Fibroblast of skin of abdomen (primary cell): ENCODE measurements around the gene LNPEP. TPM values are rescaled to one million over a fixed set of nuclear protein-coding genes. Genes with fewer than 3 reads are reported as not detected.

Experiments used
- DNase-seq: peaks from one replicate; pipeline ENCODE4 v3.0.0-alpha.2; 2013
- polyA plus RNA-seq, 2 experiments: library from polyadenylated mRNA; unstranded; fragments of 120-200 nt; gene quantifications; one replicate each; pipeline ENCODE4 v1.2.1, GENCODE V29; 2013; ENCODE audit not compliant: insufficient read length in 2 of 2

The LNPEP gene
- polyA plus RNA-seq (2013, experiment 1 of 2; ENCODE audit: insufficient read length), result 8.2 TPM
- 7.6 TPM for polyA plus RNA-seq (2013, experiment 2 of 2; ENCODE audit: insufficient read length)

DNA sequence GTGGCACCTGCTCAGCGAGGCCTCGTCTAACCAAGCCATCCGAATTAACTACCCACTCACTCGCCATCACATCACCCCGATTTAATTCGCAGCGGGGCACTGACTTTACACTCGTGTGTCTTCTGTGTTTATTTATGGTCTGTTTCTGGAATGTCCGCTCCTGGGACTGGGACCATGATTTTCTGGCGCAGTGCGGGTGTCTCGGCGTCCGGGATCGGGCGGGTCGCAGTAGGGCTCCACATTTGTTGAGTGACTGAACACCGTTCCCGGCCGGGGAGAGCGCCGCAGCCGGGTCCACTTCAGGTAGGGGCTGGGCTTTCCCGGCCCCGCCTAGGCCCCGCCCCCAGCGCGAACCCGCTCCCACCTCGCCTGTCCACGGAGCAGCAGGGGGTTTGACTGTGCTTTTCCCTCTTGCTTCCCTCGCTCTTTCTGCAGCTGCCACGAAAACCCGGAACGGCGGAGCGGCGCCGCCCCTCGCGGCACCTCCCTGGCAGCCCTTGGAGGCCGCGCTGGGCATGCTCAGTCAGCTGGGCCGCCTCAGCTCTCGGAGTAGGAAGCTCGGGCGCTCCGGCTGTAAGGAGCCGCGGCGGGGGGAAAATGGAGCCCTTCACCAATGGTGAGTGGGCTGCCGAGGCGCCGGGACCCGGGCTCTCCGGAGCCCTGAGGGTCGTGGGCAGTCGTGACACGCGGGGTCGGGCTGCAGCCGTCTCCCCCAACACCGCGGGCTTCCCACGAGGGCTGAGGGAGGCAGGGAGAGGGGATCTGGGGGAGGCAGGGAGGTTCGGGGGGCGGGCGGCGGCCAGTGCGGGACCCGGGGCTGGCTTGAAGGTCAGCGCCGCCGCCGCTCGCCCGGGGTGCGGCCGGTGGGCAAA lies at the start of gene LNPEP:
Gene LNPEP, plus strand, starts transcription at position 522 of the 872 bp plus-strand sequence. Its CDS starts 76 bp downstream, at position 598.
- peak; percentile 98 for DNase-seq

DNA sequence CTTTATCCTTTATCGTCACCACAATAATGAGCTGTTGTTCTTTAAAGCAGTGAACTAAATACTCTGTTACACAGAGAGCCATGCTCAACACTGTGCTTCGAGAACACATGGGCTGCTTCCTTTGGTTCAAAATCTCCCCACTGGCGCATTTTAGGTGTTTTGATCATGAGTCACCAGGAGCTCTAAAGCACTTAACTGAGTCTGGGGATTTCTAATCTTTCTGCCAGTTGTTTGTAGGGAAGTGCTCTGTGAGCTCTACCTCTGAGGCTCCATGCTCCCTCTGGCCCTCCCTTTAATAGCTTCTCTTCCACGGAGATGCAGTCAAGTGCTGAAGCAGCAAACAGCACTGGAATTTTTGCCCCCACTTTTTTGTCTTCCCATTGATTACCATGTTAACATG lies 42.5 kb upstream of the LNPEP start:
- DNase-seq, result peak; percentile 83

GRCh38 chr5:96896276-96896675 lies 39.6 kb upstream of the LNPEP start:
- no peak for DNase-seq

DNA sequence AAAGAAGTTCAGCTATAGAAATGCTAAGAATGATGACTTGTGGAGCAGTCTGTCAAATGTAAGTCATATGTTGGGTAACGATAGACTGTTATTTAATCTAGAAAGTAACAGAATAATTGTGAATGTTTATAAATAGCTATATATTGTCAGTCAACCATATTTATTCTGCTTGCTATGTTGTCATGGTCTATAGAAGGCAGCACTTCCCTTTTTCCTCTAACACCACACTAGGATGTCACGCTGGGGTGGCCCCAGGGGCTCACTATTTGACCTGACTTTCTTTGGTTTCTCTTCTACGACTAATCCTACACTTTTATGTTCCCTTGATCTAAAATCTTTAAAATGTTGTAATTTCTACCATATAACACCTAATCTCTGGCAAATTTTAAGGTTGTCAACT lies 39.1 kb upstream of the LNPEP start:
- DNase-seq, result no peak

DNA sequence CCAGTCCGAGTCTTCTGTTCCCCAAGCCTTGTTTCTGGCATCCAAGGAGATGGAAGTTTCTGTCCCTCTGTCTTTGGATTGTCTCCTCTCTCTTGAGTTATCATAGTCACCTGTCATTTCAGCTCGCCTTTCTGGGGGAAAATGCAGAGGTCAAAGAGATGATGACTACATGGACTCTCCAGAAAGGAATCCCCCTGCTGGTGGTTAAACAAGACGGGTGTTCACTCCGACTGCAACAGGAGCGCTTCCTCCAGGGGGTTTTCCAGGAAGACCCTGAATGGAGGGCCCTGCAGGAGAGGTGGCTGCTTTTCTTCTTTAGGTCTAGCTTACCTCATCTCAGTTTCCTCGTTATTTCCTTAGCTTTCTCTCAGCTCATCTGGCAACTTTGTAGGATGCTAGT lies 34.5 kb upstream of the LNPEP start:
- DNase-seq, result no peak

DNA sequence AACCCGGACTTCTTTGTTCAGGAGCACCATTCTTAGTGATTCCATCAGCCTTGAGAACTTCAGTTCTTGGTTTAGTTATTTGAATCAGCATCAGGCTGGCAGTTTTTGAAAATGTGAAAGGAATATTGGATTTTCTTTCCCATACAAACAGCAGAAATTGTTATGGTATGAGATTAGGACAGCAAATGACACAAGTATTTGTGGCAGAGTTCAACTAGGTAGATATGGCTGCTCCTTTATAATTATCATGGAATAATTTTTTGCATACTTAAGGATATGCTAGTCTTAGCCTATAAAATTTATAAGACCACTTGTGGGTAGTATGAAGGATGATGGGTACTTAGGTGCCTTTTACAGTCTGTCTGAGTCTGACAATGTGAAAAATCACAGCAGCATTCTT lies 34.0 kb upstream of the LNPEP start:
- DNase-seq, result no peak

DNA sequence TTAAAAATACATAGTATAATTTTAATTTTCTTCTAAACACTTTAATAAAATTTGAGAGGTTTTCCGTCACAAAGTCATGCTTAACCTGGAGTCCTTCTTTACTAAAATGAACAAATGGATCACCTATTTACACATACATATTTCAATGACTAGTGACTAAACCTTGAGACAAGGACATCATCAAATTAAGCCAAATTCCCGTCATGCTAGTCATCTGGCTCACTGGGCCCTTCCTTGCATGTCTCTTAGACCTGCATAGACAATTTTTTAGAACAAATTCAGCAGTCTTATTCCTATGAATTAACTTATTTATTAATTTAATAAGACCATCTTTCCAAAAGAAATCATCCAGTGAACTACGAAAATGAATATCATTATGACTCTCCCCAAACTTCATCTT lies 33.0 kb upstream of the LNPEP start:
- no peak for DNase-seq

GRCh38 chr5:96903300-96903699 lies 32.6 kb upstream of the LNPEP start:
- DNase-seq, result no peak

- no peak for DNase-seq
These were observed 31.6 kb upstream of the LNPEP start for GRCh38 chr5:96904054-96904931.

GRCh38 chr5:96905864-96906263 lies 30.0 kb upstream of the LNPEP start:
- no peak for DNase-seq

GRCh38 chr5:96909003-96909402 lies 26.9 kb upstream of the LNPEP start:
- no peak for DNase-seq

DNA sequence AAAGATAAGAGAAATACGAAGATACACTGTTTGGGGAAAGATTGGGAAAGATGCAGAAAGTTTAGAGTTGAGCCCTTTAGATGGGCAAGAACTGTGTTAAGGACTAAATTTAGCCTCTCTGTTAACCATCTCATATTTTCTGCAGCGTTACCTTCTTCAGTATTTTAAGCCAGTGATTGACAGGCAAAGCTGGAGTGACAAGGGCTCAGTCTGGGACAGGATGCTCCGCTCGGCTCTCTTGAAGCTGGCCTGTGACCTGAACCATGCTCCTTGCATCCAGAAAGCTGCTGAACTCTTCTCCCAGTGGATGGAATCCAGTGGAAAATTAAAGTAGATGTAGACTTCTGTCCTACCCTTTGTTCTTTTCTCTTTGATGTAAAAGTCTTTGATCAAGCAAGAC lies 26.4 kb upstream of the LNPEP start:
- DNase-seq, result no peak

DNA sequence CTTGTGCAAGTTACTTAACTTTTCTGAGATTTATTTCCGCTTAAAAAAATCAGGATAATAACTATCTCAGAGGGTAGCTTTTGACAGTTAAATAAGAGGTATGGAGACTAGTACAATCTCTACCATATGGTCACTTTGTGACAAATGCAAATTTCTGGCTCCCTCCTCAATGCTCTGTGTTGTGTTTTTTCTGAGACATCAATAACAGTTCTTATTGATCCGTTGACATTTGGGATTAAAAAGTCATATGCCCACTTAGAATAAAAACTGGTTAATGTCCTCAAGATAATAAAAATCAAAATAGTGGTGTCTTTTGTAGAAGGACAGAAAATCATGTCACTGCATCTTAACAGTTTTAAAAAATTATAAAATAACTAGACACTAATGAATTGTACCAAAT lies 24.7 kb upstream of the LNPEP start:
- DNase-seq, result no peak

- no peak for DNase-seq
These were observed 22.6 kb upstream of the LNPEP start for GRCh38 chr5:96913233-96913632.

DNA sequence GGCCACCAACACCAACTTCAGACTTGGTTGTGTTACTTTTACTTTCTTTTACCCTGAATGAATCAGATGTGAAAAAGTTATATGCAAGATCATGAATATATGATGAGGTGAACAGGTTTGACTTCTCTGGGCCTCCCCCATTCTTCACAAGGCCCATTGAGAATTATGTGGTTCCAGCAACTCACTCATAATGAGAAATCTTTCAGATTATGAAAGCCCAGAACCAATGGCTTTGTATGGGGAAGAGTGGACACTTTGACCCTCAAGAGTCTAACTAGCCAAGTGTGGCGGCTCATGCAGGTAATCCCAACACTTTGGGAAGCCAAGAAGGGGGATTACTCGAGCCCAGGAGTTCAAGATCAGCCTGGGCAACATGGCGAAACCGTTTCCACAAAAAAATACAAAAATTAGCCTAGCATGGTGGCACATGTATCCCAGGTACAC lies 16.1 kb upstream of the LNPEP start:
- no peak for DNase-seq

- no peak for DNase-seq
These were observed 15.0 kb upstream of the LNPEP start for GRCh38 chr5:96920744-96921355.

GRCh38 chr5:96922499-96923244 lies 13.2 kb upstream of the LNPEP start:
- DNase-seq, result no peak

DNA sequence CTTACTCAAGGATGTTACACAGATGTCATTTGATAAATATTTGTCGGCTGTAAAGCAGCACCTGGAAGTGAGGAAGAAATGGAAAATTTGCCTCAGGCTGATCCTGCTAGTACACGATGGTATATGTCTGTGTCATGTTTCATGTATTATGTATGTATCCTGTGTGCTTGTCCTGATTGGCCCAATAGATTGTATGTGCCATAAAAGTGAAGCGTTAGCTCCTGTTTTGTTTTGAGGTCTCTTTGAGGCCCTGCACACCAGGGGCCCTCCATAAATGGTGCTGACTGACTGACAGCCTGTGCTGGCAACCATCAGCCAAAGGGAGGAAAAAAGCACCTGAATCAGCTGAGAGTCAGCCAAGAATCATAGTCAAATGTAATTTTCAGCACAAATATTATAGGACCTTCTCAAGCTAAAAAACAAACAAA lies 11.8 kb upstream of the LNPEP start:
- no peak for DNase-seq

DNA sequence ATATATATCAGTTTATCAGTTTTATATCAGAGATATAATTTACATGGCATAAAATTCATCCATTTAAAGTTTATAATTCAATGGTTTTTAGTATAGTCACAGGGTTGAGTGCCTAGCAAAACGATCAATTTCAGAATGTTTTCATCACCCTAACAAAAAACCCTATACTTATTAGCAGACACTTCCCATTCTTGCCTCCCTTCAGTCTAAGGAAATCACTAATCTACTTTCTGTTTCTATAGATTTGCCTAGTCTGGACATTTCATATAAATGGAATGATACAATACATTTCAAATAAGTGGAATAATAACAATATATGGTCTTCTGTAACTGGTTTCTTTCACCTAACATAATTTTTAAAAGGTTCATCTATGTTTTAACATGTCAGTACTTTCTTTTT lies 9.6 kb upstream of the LNPEP start:
- no peak for DNase-seq

DNA sequence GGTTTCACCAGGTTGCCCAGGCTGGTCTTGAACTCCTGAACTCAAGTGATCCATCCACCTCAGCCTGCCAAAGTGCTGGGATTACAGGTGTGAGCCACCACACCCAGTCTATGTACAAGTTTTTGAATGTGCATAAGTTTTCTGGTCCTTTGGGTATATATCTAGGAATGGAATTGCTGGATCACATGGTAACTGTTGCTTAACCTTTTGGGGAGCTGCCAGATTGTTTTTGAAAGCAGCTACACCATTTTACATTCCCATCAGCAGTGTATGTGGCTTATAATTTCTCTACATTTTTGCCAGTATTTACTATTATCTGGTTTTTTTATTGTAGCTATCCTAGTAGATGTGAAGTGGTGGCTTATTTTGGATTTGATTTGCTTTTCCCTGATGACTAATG lies 8.9 kb upstream of the LNPEP start:
- DNase-seq, result peak; percentile 24

GRCh38 chr5:96928931-96929708 lies 6.8 kb upstream of the LNPEP start:
- no peak for DNase-seq
